IPS-15b (cell line): Measurements from ENCODE around the gene DTHD1.

Experiments
- H3K27me3 ChIP-seq: one replicate; pipeline ENCODE4 v1.6.1; 2013; ENCODE audit warnings: low read length; ENCODE audit not compliant: control insufficient read depth, insufficient read depth
- H3K36me3 ChIP-seq: one replicate; pipeline ENCODE4 v1.6.1; 2013; ENCODE audit warnings: low read length; ENCODE audit not compliant: control insufficient read depth, insufficient read depth
- H3K4me1 ChIP-seq: one replicate; pipeline ENCODE4 v1.6.1; 2013; ENCODE audit warnings: mild to moderate bottlenecking, low read length; ENCODE audit not compliant: control insufficient read depth, insufficient read depth
- H3K4me3 ChIP-seq: one replicate; pipeline ENCODE4 v1.5.1; 2013; ENCODE audit warnings: low read depth, low read length
- H3K9ac ChIP-seq: one replicate; pipeline ENCODE4 v1.6.1; 2013; ENCODE audit warnings: low read depth, mild to moderate bottlenecking, low read length
- H3K9me3 ChIP-seq: one replicate; pipeline ENCODE4 v1.6.1; 2013; ENCODE audit warnings: mild to moderate bottlenecking, low read length; ENCODE audit not compliant: control insufficient read depth, insufficient read depth

Gene DTHD1

DNA sequence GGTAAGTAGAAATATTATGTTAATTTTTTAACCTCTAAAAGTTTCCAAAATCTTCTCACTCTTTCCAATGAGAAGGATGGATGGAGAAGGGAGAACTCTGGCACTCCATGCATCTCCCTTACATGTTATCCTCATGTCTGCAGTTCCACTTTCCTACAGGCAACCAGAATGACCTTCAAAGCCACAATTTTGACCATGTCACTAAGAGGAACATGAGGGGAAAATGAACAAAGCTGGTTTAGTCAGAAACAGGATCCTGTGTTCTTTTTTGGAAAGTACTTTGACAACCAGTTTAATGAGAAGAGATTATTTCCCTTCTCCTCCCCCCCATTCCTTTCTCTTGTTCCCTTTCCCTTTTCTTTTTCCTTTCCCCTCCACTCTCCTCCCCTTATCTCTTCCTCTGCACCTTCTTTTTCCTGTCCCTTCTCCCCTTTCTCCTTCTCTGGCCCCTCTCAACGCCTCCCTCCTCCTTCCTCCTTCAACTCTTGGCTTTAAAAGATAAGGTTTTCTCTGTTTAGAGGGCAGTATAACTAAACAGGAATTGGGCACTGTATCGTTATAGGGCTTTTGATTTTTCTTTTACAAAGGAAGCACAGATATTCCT is 42.5 kb downstream of the DTHD1 start:
- no peaks in the 10 kb centered on the region for H3K9me3 ChIP-seq
- no peak overlapping the region for H3K9ac ChIP-seq
- no peaks in the 10 kb centered on the region for H3K27me3 ChIP-seq
- H3K36me3 ChIP-seq, result no peaks in the 10 kb centered on the region
- no peaks in the 10 kb centered on the region for H3K4me1 ChIP-seq
- no peak overlapping the region for H3K4me3 ChIP-seq

DNA sequence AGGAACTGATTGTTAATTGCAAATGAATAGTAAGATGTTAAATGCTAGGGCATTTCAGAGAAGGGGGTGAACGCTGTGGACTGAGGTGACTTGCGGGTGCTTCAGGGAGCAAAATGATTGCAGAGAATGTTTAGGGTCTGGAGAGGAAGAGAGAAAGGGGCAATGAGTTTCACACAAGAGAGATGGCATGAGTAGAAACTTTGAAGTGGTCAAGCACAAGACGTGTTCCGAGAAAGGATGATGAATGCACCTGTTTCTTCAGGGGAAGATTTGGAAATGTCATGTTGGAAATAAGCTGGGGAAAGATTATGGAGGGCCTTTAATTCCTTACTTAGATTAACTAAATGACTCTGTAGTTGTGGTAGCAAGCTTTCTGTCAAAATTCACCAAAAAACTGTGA is 43.4 kb downstream of the DTHD1 start:
- Histone ChIP-seq H3K9ac (no peak overlapping the region), H3K4me3 (no peak overlapping the region), H3K36me3 (no peaks in the 10 kb centered on the region), H3K9me3 (no peaks in the 10 kb centered on the region), H3K4me1 (no peaks in the 10 kb centered on the region), H3K27me3 (no peaks in the 10 kb centered on the region)

DNA sequence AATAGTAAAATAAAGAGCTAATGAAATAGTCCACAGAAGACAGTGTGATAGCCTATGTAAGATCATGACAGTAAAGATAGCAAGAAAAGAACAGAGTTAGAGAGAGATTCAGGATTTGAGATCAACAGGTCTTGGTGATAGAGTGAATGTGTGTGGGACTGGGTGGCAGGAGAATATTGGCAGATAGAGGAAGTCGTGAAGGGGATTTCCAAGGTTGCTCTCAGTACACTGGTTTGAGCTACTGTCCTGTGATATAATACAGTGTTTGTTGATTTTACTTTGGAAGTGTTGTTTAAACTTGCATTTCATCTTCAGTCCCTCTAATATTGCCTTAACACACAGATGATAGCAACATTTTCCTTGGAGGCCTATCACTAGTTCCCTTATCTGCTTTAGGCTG is 44.1 kb downstream of the DTHD1 start:
- no peak overlapping the region for H3K9ac ChIP-seq
- no peaks in the 10 kb centered on the region for H3K36me3 ChIP-seq
- no peaks in the 10 kb centered on the region for H3K4me1 ChIP-seq
- H3K9me3 ChIP-seq, result no peaks in the 10 kb centered on the region
- no peaks in the 10 kb centered on the region for H3K27me3 ChIP-seq
- H3K4me3 ChIP-seq, result no peak overlapping the region

DNA sequence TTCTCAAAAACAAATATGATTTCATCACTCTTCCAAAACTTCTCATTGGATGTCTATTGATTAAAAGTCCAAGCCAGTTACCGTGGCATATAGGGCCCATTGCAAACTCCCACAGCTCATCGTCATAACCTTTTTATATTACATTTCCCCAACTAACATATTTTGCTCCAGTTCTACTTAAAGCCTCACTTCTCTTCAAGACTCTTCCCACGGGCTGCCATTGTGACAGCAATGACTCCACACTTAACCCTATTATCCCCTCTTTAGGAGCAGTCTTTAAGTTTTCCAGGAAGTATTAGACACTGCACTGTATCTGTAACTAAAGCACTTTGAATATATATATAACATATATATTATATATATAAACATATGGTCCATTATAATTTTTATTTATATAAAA is 44.5 kb downstream of the DTHD1 start:
- H3K4me1 ChIP-seq, result no peaks in the 10 kb centered on the region
- no peak overlapping the region for H3K4me3 ChIP-seq
- no peaks in the 10 kb centered on the region for H3K9me3 ChIP-seq
- H3K36me3 ChIP-seq, result no peaks in the 10 kb centered on the region
- no peaks in the 10 kb centered on the region for H3K27me3 ChIP-seq
- no peak overlapping the region for H3K9ac ChIP-seq

DNA sequence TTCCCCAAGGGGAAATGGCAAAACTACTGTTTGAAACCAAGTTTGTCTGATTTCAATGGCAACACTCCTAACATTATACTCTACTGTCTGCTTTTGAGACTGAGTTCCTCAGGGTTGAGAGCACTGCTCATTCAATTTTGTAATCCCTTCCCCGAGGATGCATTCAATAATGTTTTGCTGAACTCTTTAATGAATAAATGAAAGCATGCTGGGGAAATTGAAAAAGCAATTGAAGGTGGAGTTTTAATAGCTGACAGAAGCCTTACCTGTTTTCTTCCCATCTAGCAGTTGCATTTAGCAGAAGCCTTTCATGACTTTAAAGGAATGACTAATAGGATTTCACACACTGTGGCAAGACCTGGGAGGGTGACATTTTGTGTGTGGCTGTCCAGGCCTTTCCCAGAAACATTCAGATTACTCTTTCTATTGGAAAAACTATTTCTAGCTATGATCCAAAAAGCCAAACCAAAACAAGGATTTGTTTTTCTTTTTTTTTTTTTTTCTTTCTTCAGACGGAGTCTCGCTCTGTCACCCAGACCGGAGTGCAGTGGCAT is 45.1 kb downstream of the DTHD1 start:
- Histone ChIP-seq H3K27me3 (no peaks in the 10 kb centered on the region), H3K4me3 (no peak overlapping the region), H3K9me3 (no peaks in the 10 kb centered on the region), H3K9ac (no peak overlapping the region), H3K36me3 (no peaks in the 10 kb centered on the region), H3K4me1 (no peaks in the 10 kb centered on the region)

DNA sequence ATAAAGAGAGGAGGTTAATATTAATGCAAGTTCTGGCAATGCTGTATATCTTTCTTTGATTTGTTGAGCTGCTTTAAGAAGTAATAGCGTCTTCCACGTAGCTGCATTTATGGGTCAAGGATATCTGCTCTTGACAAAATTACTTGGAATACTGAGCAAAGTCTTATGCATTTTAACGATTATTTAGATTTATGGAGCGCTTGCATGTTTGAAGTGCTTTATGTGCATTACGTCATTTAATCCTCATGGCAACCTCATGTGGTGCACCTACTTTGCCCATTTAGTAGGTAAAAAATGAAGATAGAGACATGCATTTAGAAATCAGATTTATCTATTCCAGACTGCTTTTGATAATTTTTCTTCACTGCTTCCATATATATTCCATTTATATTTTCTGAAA is 46.0 kb downstream of the DTHD1 start:
- Histone ChIP-seq H3K36me3 (no peaks in the 10 kb centered on the region), H3K4me1 (peaks cover 1% of the 10 kb centered on the region)

DNA sequence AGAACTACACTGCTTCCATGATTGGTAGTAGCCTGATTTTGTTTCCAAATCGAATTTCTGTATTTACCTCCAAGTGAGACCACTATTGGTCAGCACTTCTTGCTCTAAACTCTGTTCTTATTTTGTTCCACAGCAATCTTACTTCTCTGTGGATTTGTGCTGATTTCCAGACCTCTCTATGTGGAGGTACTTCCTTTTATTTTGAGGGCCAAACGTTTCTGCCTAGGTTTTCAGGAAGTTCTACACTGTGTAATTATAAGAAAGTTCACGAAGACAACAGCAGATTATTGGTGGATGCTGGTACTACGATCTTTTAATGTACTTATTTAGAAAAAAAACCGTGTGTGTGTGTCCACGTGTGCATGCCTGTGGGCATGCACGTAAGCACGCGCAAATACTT is 46.7 kb downstream of the DTHD1 start:
- Histone ChIP-seq H3K36me3 (no peaks in the 10 kb centered on the region), H3K9me3 (no peaks in the 10 kb centered on the region), H3K4me3 (no peak overlapping the region), H3K4me1 (peaks cover 2% of the 10 kb centered on the region), H3K9ac (no peak overlapping the region), H3K27me3 (no peaks in the 10 kb centered on the region)

More for the DNA sequence above, 46.0 kb downstream of the DTHD1 start:
- Histone ChIP-seq H3K4me3 (no peak overlapping the region), H3K27me3 (no peaks in the 10 kb centered on the region), H3K9me3 (no peaks in the 10 kb centered on the region), H3K9ac (no peak overlapping the region)

DNA sequence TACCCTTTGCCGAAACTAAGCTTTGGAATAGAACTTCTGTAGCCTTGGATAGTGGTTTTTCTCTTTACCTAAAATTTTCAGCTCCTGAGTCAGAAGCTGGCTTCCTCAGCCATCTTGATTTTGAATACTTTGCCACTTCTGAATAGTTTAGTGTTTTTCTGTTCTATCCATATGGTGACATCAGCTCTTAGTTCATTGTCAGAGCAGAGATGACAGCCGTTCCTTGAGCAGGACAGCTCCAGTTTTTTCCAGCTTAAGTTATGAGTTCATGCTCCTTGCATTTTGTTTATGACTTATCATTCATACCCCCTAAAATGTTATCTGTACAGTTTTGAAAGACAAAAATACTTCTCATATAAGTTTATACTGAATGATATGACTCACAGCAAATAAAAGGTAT is 47.8 kb downstream of the DTHD1 start:
- H3K27me3 ChIP-seq, result no peaks in the 10 kb centered on the region
- H3K4me1 ChIP-seq, result peaks cover 2% of the 10 kb centered on the region
- H3K9me3 ChIP-seq, result no peaks in the 10 kb centered on the region
- no peaks in the 10 kb centered on the region for H3K36me3 ChIP-seq
- H3K4me3 ChIP-seq, result no peak overlapping the region
- H3K9ac ChIP-seq, result no peak overlapping the region

DNA sequence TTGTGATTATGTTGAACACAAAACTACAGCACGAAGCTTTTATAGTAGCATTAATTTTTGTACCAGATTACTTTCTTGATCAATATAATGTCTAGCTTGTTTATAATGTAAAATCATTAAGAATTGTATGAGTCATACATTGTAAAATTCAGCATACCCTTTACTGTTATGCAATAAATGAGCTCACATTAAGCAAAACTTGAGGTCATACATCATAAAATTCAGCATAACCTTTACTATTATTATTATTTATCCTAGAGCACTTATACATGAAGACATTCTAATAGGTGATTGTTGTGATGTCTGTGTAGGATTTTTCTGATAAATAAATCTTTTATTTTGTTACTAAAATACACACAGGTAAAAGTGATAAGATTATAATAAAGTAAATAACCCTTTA is 49.4 kb downstream of the DTHD1 start:
- Histone ChIP-seq H3K36me3 (no peaks in the 10 kb centered on the region), H3K27me3 (no peaks in the 10 kb centered on the region), H3K4me1 (peaks cover 2% of the 10 kb centered on the region)

DNA sequence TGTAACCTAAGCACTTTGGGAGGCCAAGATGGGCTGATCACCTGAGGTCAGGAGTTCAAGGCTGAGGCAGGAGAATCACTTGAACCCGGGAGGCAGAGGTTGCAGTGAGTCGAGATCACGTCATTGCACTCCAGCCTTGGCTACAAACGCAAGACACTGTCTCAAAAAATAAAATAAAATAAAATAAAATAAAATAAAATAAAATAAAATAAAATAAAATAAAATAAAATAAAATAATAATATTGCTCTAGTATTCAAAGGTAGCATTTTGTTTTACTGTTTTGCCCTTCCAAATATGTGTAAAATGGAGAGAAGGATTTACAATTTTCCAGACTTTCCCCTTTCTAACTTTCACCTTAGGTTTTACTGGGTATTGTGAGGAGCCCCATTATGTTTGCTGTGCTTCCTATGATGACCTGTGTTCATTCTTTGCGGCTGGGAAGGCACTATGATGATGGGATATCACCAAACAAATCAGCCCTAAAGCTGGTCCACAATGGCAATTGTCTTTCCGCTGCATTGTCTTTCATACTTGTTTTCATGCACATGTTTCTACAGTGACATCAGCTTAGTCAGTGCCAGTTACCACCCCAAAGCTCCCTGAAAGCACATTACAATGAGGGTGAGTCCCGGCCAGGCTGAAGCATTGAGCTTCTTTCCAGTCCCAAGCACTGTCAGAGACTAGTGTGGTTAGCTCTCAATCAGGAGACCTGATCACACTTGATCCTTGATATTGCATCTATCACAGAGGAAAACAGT is 50.8 kb downstream of the DTHD1 start:
- no peak overlapping the region for H3K9ac ChIP-seq
- H3K9me3 ChIP-seq, result no peaks in the 10 kb centered on the region
- H3K27me3 ChIP-seq, result no peaks in the 10 kb centered on the region
- H3K4me1 ChIP-seq, result peaks cover 2% of the 10 kb centered on the region
- no peak overlapping the region for H3K4me3 ChIP-seq
- H3K36me3 ChIP-seq, result no peaks in the 10 kb centered on the region

More for the DNA sequence above, 49.4 kb downstream of the DTHD1 start:
- no peak overlapping the region for H3K9ac ChIP-seq
- H3K4me3 ChIP-seq, result no peak overlapping the region
- H3K9me3 ChIP-seq, result no peaks in the 10 kb centered on the region

DNA sequence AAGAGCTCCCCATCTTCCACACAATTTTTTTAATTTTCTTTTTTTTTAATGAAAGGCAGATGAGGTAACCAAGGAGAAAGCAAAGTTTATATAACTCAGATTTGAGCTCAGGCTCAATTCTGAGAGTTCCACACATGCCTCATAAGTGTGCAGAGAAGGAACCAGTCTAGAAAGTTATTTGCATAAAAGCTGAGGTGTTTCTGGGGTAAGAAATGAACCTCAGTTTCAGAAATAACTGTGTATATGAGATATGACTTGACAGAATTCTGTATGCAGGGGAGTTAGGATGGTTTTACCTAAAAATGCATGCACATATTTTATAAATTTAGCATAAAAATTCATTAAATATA is 51.3 kb downstream of the DTHD1 start:
- H3K9me3 ChIP-seq, result no peaks in the 10 kb centered on the region
- H3K36me3 ChIP-seq, result no peaks in the 10 kb centered on the region
- no peaks in the 10 kb centered on the region for H3K27me3 ChIP-seq
- no peak overlapping the region for H3K4me3 ChIP-seq
- H3K4me1 ChIP-seq, result peaks cover 2% of the 10 kb centered on the region
- no peak overlapping the region for H3K9ac ChIP-seq

DNA sequence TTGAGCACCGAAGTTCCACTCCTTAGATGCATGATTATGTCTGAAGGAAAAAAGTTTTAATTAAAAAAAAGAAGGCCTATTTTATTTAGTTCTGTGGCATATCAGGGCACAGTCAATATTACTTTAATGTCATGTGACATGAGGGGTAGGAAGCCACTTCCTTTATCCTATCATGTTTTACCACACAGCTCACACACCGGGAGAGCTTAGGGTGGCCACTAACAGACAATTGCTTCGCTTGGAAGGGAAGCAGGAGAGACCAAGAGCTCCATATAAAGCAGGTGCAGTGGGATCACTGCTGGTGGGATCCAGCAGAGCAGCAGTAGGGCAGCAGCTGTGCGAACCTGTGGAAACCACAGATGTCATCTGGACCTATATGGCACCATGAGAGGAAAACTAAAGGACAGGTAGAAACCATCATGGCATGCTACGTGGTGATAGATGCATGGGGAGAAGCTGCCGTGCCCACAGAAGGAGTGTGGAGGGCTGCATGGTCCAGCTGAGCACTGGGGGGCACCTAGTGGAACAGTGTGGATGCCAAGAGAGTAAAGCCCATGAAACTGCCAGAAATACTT is 52.0 kb downstream of the DTHD1 start:
- H3K27me3 ChIP-seq, result no peaks in the 10 kb centered on the region
- peaks cover 2% of the 10 kb centered on the region for H3K4me1 ChIP-seq
- H3K4me3 ChIP-seq, result no peak overlapping the region
- H3K9me3 ChIP-seq, result no peaks in the 10 kb centered on the region
- H3K9ac ChIP-seq, result no peak overlapping the region
- no peaks in the 10 kb centered on the region for H3K36me3 ChIP-seq
